ENCODE data around the gene SMPDL3A.

Gene SMPDL3A

GRCh38 chr6:122778302-122778701 is 10.8 kb upstream of the SMPDL3A start:
- DNase-seq, result no peak

GRCh38 chr6:122778985-122779661 is 9.9 kb upstream of the SMPDL3A start:
- no peak for DNase-seq

GRCh38 chr6:122779667-122780066 is 9.4 kb upstream of the SMPDL3A start, which contains the start of gene FABP7:
Gene FABP7 (plus strand): TSS chr6:122779716. CDS start chr6:122779795, 79 bp downstream.
- no peak for DNase-seq

- no peak for DNase-seq
Observed at GRCh38 chr6:122780114-122780513, 8.9 kb upstream of the SMPDL3A start.

GRCh38 chr6:122781716-122782115 is 7.3 kb upstream of the SMPDL3A start:
- DNase-seq, result no peak

- no peak for DNase-seq
Observed at GRCh38 chr6:122783401-122783800, 5.7 kb upstream of the SMPDL3A start.

- DNase-seq, result no peak
Observed at GRCh38 chr6:122785891-122786290, 3.2 kb upstream of the SMPDL3A start.

GRCh38 chr6:122787721-122788120 is 1.3 kb upstream of the SMPDL3A start:
- DNase-seq, result no peak

GRCh38 chr6:122788208-122788607 is 850 bp upstream of the SMPDL3A start:
- DNase-seq, result no peak

GRCh38 chr6:122788663-122789181 is 336 bp upstream of the SMPDL3A start:
- no peak for DNase-seq

GRCh38 chr6:122790028-122790422 is 967 bp downstream of the SMPDL3A start:
- DNase-seq, result no peak

GRCh38 chr6:122790423-122791309 is 1.6 kb downstream of the SMPDL3A start:
- DNase-seq, result no peak

- no peak for DNase-seq
Observed at GRCh38 chr6:122791310-122791679, 2.2 kb downstream of the SMPDL3A start.

- DNase-seq, result no peak
Observed at GRCh38 chr6:122792766-122793165, 3.7 kb downstream of the SMPDL3A start.

GRCh38 chr6:122797537-122797936 is 8.5 kb downstream of the SMPDL3A start:
- DNase-seq, result no peak

GRCh38 chr6:122798099-122798641 is 9.1 kb downstream of the SMPDL3A start:
- peak in 1 of 2 experiments; percentile 2 for DNase-seq

GRCh38 chr6:122799140-122799745 is 10.2 kb downstream of the SMPDL3A start:
- DNase-seq, result no peak

GRCh38 chr6:122799916-122800686 is 11.0 kb downstream of the SMPDL3A start:
- no peak for DNase-seq

GRCh38 chr6:122800906-122801305 is 11.8 kb downstream of the SMPDL3A start:
- no peak for DNase-seq

GRCh38 chr6:122801397-122801796 is 12.3 kb downstream of the SMPDL3A start:
- DNase-seq, result no peak

- no peak for DNase-seq
Observed at GRCh38 chr6:122803171-122803661, 14.2 kb downstream of the SMPDL3A start.

GRCh38 chr6:122804962-122805485 is 16.0 kb downstream of the SMPDL3A start:
- no peak for DNase-seq

All from activated CD4-positive, alpha-beta T cell treated with anti-CD3 and anti-CD28 coated beads, Interleukin-2, amount 50 U/mL, for 48 hours (primary cell).